HG03571 (cell line): ENCODE measurements around the gene SAMM50.
"Not testable (repeated sequence)": the region's sequence is repeated elsewhere in the genome, so short reads cannot be mapped to it uniquely, and the experiment has no call there.

Experiments used
- ATAC-seq: cut with Tn5 transposase; IDR thresholded peaks from one replicate; pipeline ENCODE4 v1.9.1; 2021; ENCODE audit not compliant: unreplicated experiment

SAMM50 gene

GRCh38 chr22:44000123-44000522, 44.9 kb downstream of the SAMM50 start:
- ATAC-seq, result no peak

GRCh38 chr22:44001521-44001920, 46.3 kb downstream of the SAMM50 start:
- ATAC-seq, result no peak

- no peak for ATAC-seq
Observed at GRCh38 chr22:44002324-44002723, 47.1 kb downstream of the SAMM50 start.

- ATAC-seq, result no peak
Observed at GRCh38 chr22:44002997-44003396, 47.8 kb downstream of the SAMM50 start.

GRCh38 chr22:44003405-44004103, 48.3 kb downstream of the SAMM50 start:
- no peak for ATAC-seq

GRCh38 chr22:44004104-44004460, 48.8 kb downstream of the SAMM50 start:
- no peak for ATAC-seq

- no peak for ATAC-seq
Observed at GRCh38 chr22:44005524-44005923, 50.3 kb downstream of the SAMM50 start.

- no peak for ATAC-seq
Observed at GRCh38 chr22:44012162-44012561, 56.9 kb downstream of the SAMM50 start.

- no peak for ATAC-seq
Observed at GRCh38 chr22:44012591-44012990, 57.3 kb downstream of the SAMM50 start.

- no peak for ATAC-seq
Observed at GRCh38 chr22:44014241-44014640, 59.0 kb downstream of the SAMM50 start.

- ATAC-seq, result not testable (repeated sequence)
Observed at GRCh38 chr22:44016586-44016985, 61.3 kb downstream of the SAMM50 start.

- no peak for ATAC-seq
Observed at GRCh38 chr22:44018594-44018993, 63.4 kb downstream of the SAMM50 start.

GRCh38 chr22:44019416-44019815, 64.2 kb downstream of the SAMM50 start:
- ATAC-seq, result no peak

GRCh38 chr22:44019846-44020245, 64.6 kb downstream of the SAMM50 start:
- ATAC-seq, result no peak

- no peak for ATAC-seq
Observed at GRCh38 chr22:44020981-44021380, 65.7 kb downstream of the SAMM50 start.

- ATAC-seq, result no peak
Observed at GRCh38 chr22:44023404-44024287, 68.4 kb downstream of the SAMM50 start.

GRCh38 chr22:44024288-44024921, 69.2 kb downstream of the SAMM50 start, which contains the start of gene PARVB:
PARVB (plus strand) TSS chr22:44024302; CDS start chr22:44024340, 38 bp downstream.
- ATAC-seq, result no peak

GRCh38 chr22:44025171-44026065, 70.2 kb downstream of the SAMM50 start:
- ATAC-seq, result peak; percentile 46

GRCh38 chr22:44026066-44026629, 70.9 kb downstream of the SAMM50 start:
- ATAC-seq, result no peak
